ENCODE data around the gene MAML3. TPM values are rescaled to one million over a fixed set of nuclear protein-coding genes. Genes with fewer than 3 reads are reported as not detected.

The MAML3 gene
- total and polyA plus RNA-seq, 2 of the 13 experiments (the other 11 are each of a cell fraction or from before 2014, with no cell fraction given): 0.05 to 0.13 TPM

GRCh38 chr4:139692309-139693012, 461.5 kb downstream of the MAML3 start (continued):
- TF ChIP-seq ZNF572 (CRISPR knock-in tag; IDR thresholded peaks at IDR 0.05) (no peak), ZFP1 (CRISPR knock-in tag; IDR thresholded peaks at IDR 0.05) (peak; percentile 52), TEAD3 (CRISPR knock-in tag; optimal IDR thresholded peaks at IDR 0.05; ENCODE audit: borderline replicate concordance) (peak; percentile 80), POGZ (CRISPR knock-in tag; IDR thresholded peaks at IDR 0.05) (peak; percentile 59; the same call in 1 of the 2 replicates), ZNF317 (CRISPR knock-in tag; IDR thresholded peaks at IDR 0.05) (0 out of 2 replicates have a peak, but pooled peaks have one; percentile 21), HDAC1 (CRISPR knock-in tag; IDR thresholded peaks at IDR 0.05) (peak; percentile 79), IRF1 (CRISPR knock-in tag; IDR thresholded peaks at IDR 0.05; ENCODE audit: low read depth) (no peak), MXD1 (CRISPR knock-in tag; IDR thresholded peaks at IDR 0.05) (no peak), KDM4B (CRISPR knock-in tag; IDR thresholded peaks at IDR 0.05) (0 out of 2 replicates have a peak, but pooled peaks have one; percentile 58), ZNF280D (CRISPR knock-in tag; IDR thresholded peaks at IDR 0.05) (peak; percentile 19; the same call in 1 of the 2 replicates), ZMYM2 (CRISPR knock-in tag; IDR thresholded peaks at IDR 0.05) (0 out of 2 replicates have a peak, but pooled peaks have one; percentile 37), ZNF615 (CRISPR knock-in tag; IDR thresholded peaks at IDR 0.05; ENCODE audit: borderline replicate concordance) (no peak), FOXA1 (IDR thresholded peaks at IDR 0.05) (no peak), FOXA1 (CRISPR knock-in tag; IDR thresholded peaks at IDR 0.05) (peak; percentile 54), STAG1 (CRISPR knock-in tag; IDR thresholded peaks at IDR 0.05) (peak; percentile 0; the same call in 1 of the 2 replicates), TBX2 (CRISPR knock-in tag; IDR thresholded peaks at IDR 0.05; ENCODE audit: borderline replicate concordance) (peak; percentile 94), ZFP82 (CRISPR knock-in tag; IDR thresholded peaks at IDR 0.05; ENCODE audit: borderline replicate concordance) (peak; percentile 55; the same call in 1 of the 2 replicates), MEIS2 (CRISPR knock-in tag; IDR thresholded peaks at IDR 0.05) (peak; percentile 72)
- TF ChIP-seq, protein P1, sequence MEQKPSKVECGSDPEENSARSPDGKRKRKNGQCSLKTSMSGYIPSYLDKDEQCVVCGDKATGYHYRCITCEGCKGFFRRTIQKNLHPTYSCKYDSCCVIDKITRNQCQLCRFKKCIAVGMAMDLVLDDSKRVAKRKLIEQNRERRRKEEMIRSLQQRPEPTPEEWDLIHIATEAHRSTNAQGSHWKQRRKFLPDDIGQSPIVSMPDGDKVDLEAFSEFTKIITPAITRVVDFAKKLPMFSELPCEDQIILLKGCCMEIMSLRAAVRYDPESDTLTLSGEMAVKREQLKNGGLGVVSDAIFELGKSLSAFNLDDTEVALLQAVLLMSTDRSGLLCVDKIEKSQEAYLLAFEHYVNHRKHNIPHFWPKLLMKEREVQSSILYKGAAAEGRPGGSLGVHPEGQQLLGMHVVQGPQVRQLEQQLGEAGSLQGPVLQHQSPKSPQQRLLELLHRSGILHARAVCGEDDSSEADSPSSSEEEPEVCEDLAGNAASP (CRISPR knock-in tag; IDR thresholded peaks at IDR 0.05; ENCODE audit: borderline replicate concordance): peak; percentile 93; the same call in 1 of the 2 replicates
- TF ChIP-seq, protein P2, sequence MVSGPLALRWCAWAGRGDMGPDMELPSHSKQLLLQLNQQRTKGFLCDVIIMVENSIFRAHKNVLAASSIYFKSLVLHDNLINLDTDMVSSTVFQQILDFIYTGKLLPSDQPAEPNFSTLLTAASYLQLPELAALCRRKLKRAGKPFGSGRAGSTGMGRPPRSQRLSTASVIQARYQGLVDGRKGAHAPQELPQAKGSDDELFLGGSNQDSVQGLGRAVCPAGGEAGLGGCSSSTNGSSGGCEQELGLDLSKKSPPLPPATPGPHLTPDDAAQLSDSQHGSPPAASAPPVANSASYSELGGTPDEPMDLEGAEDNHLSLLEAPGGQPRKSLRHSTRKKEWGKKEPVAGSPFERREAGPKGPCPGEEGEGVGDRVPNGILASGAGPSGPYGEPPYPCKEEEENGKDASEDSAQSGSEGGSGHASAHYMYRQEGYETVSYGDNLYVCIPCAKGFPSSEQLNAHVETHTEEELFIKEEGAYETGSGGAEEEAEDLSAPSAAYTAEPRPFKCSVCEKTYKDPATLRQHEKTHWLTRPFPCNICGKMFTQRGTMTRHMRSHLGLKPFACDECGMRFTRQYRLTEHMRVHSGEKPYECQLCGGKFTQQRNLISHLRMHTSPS (CRISPR knock-in tag; IDR thresholded peaks at IDR 0.05; ENCODE audit: low read depth): peak; percentile 69; the same call in 1 of the 2 replicates
- TF ChIP-seq, protein P3, sequence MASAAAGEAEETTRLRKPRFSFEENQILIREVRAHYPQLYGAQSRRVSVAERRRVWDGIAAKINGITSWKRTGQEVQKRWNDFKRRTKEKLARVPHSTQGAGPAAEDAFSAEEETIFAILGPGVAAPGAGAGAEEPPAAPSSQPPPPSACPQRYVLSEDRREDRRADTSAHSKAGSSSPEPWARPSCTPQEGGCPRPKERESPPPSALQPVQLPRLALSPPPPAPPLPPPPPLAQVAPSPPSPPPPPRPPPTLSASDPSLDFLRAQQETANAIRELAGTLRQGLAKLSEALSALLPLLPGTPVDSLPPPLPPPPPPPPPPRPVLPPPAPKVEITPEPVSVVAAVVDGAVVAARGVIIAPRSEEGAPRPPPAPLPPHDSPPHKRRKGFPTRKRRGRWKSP (CRISPR knock-in tag; IDR thresholded peaks at IDR 0.05): peak; percentile 77; the same call in 1 of the 2 replicates

Data from HepG2 (cell line).